MM.1S (cell line): Measurements from ENCODE around the gene BCL11B.

ENCODE experiments used
- DNase-seq: peaks from one replicate; pipeline ENCODE4 v3.0.0-alpha.2; 2015
- H2AFZ ChIP-seq: fragments of 300-600 bp; sonication (generic); 2 replicates; pipeline ENCODE4 v1.6.0; 2016; ENCODE audit warnings: antibody characterized with exemption, low read length
- H3F3A ChIP-seq: fragments of 300-600 bp; sonication (generic); 2 replicates; pipeline ENCODE4 v1.6.1; 2016; ENCODE audit warnings: mild to moderate bottlenecking, antibody characterized with exemption, low read length, moderate library complexity, mixed read lengths; ENCODE audit not compliant: insufficient read depth
- H3K27ac ChIP-seq: fragments of 300-600 bp; sonication (generic); 2 replicates; pipeline ENCODE4 v1.5.1; 2016; ENCODE audit warnings: mild to moderate bottlenecking, low read length
- H3K27me3 ChIP-seq: fragments of 300-600 bp; sonication (generic); replicated peaks from 2 replicates; pipeline ENCODE4 v1.6.0; 2016; ENCODE audit warnings: low read length; ENCODE audit not compliant: insufficient read depth
- H3K36me3 ChIP-seq: fragments of 300-600 bp; sonication (generic); replicated peaks from 2 replicates; pipeline ENCODE4 v1.6.1; 2016; ENCODE audit warnings: mild to moderate bottlenecking, low read length, mixed read lengths; ENCODE audit not compliant: insufficient read depth
- H3K4me1 ChIP-seq: fragments of 300-600 bp; sonication (generic); 2 replicates; pipeline ENCODE4 v1.6.1; 2016; ENCODE audit warnings: low read length, mixed read lengths
- H3K4me2 ChIP-seq: fragments of 300-600 bp; sonication (generic); 2 replicates; pipeline ENCODE4 v1.6.0; 2016; ENCODE audit warnings: low read depth, low read length
- H3K4me3 ChIP-seq: fragments of 300-600 bp; sonication (generic); 2 replicates; pipeline ENCODE4 v1.5.1; 2016; ENCODE audit warnings: low read length, mixed read lengths
- H3K79me2 ChIP-seq: fragments of 300-600 bp; sonication (generic); 2 replicates; pipeline ENCODE4 v1.6.1; 2016; ENCODE audit warnings: mixed run types, low read length, mixed read lengths
- H3K9ac ChIP-seq: fragments of 300-600 bp; sonication (generic); 2 replicates; pipeline ENCODE4 v1.6.1; 2016; ENCODE audit warnings: low read length, mixed read lengths
- H3K9me2 ChIP-seq: fragments of 300-600 bp; sonication (generic); replicated peaks from 2 replicates; pipeline ENCODE4 v1.6.1; 2016; ENCODE audit warnings: mild to moderate bottlenecking, low read length, mixed read lengths; ENCODE audit not compliant: insufficient read depth
- H3K9me3 ChIP-seq: fragments of 300-600 bp; sonication (generic); replicated peaks from 2 replicates; pipeline ENCODE4 v1.6.1; 2016; ENCODE audit warnings: mild to moderate bottlenecking, low read length, mixed read lengths; ENCODE audit not compliant: insufficient read depth
- H4K20me1 ChIP-seq: fragments of 300-600 bp; sonication (generic); 2 replicates; pipeline ENCODE4 v1.6.1; 2016; ENCODE audit warnings: mild to moderate bottlenecking, low read length, moderate library complexity, mixed read lengths; ENCODE audit not compliant: insufficient read depth
- EZH2 ChIP-seq: fragments of 300-600 bp; sonication (generic); optimal IDR thresholded peaks from 2 replicates; pipeline ENCODE3; 2017; ENCODE audit warnings: low read depth, mild to moderate bottlenecking, antibody characterized with exemption, low read length, mixed read lengths
- EZH2phosphoT487 ChIP-seq: fragments of 300-600 bp; sonication (generic); IDR thresholded peaks from 2 replicates; pipeline ENCODE4 v1.6.1; 2018; ENCODE audit warnings: antibody characterized with exemption, low read length
- TF ChIP-seq, protein P1 (sequence below): fragments of 300-600 bp; sonication (generic); IDR thresholded peaks from 2 replicates; pipeline ENCODE4 v1.5.1; 2016; ENCODE audit warnings: antibody characterized with exemption, low read length, mixed read lengths

The BCL11B gene

GRCh38 chr14:99156090-99156425, 115.9 kb downstream of the BCL11B start:
- Histone ChIP-seq H3K9me2 (no peaks in the 10 kb centered on the region), H3K79me2 (no peaks in the 10 kb centered on the region), H3K4me3 (no peak overlapping the region), H3K4me1 (no peaks in the 10 kb centered on the region), H3K9ac (no peak overlapping the region), H2AFZ (no peak overlapping the region), H3K27me3 (no peaks in the 10 kb centered on the region), H3K9me3 (no peaks in the 10 kb centered on the region), H3F3A (no peaks in the 10 kb centered on the region), H3K27ac (no peak overlapping the region), H4K20me1 (no peaks in the 10 kb centered on the region), H3K36me3 (no peaks in the 10 kb centered on the region), H3K4me2 (no peak overlapping the region)
- TF ChIP-seq, protein P1, sequence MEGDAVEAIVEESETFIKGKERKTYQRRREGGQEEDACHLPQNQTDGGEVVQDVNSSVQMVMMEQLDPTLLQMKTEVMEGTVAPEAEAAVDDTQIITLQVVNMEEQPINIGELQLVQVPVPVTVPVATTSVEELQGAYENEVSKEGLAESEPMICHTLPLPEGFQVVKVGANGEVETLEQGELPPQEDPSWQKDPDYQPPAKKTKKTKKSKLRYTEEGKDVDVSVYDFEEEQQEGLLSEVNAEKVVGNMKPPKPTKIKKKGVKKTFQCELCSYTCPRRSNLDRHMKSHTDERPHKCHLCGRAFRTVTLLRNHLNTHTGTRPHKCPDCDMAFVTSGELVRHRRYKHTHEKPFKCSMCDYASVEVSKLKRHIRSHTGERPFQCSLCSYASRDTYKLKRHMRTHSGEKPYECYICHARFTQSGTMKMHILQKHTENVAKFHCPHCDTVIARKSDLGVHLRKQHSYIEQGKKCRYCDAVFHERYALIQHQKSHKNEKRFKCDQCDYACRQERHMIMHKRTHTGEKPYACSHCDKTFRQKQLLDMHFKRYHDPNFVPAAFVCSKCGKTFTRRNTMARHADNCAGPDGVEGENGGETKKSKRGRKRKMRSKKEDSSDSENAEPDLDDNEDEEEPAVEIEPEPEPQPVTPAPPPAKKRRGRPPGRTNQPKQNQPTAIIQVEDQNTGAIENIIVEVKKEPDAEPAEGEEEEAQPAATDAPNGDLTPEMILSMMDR = no peak
- TF ChIP-seq EZH2phosphoT487 (no peak), EZH2 (no peak)
- DNase-seq = no peak

DNA sequence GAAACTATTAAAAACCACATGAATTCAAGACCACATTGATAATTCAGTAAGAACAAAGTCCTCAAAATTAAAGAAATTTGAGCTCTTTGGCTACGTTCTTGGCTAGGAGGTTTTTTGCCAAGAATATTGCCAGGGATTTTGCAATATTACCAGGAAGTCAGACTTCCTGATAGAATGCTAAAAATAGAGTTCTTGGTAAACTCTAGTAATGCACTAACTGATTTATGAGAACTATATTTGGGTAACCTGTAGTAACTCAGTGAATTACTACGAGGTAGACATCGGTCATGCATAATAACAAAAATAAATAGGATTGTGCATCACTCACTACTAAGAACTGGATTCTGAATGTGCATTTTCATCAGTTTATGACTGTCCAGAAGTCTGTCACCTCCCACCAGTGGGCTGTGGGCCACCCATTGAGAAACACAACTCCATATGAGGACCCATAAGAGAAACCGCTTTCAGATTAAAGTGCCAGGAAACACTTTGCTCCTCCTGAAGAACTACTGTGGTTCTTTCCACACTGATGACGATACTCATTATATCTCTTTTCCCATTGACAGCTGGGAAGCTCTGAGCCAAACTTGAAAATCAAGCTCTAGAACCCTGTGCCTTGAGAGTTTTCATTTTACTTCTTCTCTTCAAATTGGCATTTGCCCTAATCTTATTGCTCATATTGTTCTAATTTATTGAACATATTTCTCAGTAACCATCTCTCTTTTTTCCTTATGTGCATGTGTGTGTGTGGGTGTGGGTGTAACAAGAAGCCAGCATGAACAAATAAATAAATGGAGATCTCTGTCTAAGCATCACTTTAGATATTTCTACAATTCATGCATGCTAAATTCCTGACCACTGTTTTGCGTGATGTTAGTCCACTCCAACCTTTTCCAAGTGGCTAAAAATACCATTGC, 116.6 kb downstream of the BCL11B start:
- Histone ChIP-seq H4K20me1 (no peaks in the 10 kb centered on the region), H3K9me2 (no peaks in the 10 kb centered on the region), H3K27me3 (no peaks in the 10 kb centered on the region), H3F3A (no peaks in the 10 kb centered on the region), H2AFZ (no peak overlapping the region), H3K4me1 (no peaks in the 10 kb centered on the region), H3K9ac (no peak overlapping the region), H3K4me3 (no peak overlapping the region), H3K4me2 (no peak overlapping the region), H3K79me2 (no peaks in the 10 kb centered on the region), H3K36me3 (no peaks in the 10 kb centered on the region), H3K9me3 (no peaks in the 10 kb centered on the region), H3K27ac (no peak overlapping the region)
- TF ChIP-seq EZH2 = no peak
- TF ChIP-seq, protein P1 = no peak
- no peak for DNase-seq

DNA sequence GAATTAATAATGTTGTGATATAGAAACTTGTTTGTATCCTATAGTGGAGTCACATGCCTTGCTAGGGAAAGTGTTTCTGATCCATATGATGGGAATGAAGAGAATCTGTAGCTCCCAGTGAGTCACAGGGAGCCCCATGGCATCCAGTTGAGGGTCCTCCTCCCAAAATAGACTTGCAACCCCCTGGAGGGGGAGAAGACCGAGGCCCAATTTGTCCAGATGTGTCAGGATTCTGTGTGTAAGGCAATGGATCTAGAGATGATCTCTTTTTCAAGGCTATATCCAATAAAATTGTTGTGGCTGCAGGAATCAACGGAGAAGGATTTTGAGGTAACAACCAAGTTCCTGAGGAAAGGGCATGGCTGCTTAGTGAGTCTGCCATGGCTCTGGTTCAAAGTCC, 121.8 kb downstream of the BCL11B start:
- H3F3A ChIP-seq = no peaks in the 10 kb centered on the region
- TF ChIP-seq EZH2phosphoT487 = no peak
- TF ChIP-seq EZH2 = no peak
- no peaks in the 10 kb centered on the region for H3K79me2 ChIP-seq
- H3K9ac ChIP-seq = no peak overlapping the region
- no peaks in the 10 kb centered on the region for H3K4me1 ChIP-seq
- no peak overlapping the region for H3K4me2 ChIP-seq
- no peak overlapping the region for H2AFZ ChIP-seq
- H3K9me2 ChIP-seq = no peaks in the 10 kb centered on the region
- no peaks in the 10 kb centered on the region for H4K20me1 ChIP-seq
- no peaks in the 10 kb centered on the region for H3K27me3 ChIP-seq
- H3K36me3 ChIP-seq = no peaks in the 10 kb centered on the region
- no peaks in the 10 kb centered on the region for H3K9me3 ChIP-seq
- DNase-seq = no peak
- H3K27ac ChIP-seq = no peak overlapping the region
- no peak overlapping the region for H3K4me3 ChIP-seq

GRCh38 chr14:99148861-99149610, 123.0 kb downstream of the BCL11B start:
- Histone ChIP-seq H3K9ac (no peak overlapping the region), H4K20me1 (no peaks in the 10 kb centered on the region), H3F3A (no peaks in the 10 kb centered on the region), H3K36me3 (no peaks in the 10 kb centered on the region), H3K27ac (no peak overlapping the region), H3K79me2 (no peaks in the 10 kb centered on the region), H3K9me3 (no peaks in the 10 kb centered on the region), H3K4me3 (no peak overlapping the region), H3K27me3 (no peaks in the 10 kb centered on the region), H2AFZ (no peak overlapping the region), H3K9me2 (no peaks in the 10 kb centered on the region), H3K4me2 (no peak overlapping the region), H3K4me1 (no peaks in the 10 kb centered on the region)
- TF ChIP-seq, protein P1 = no peak
- no peak for DNase-seq
